Measurements from ENCODE around the gene CSMD2. TPM values are rescaled to one million over a fixed set of nuclear protein-coding genes. Genes with fewer than 3 reads are reported as not detected.

CSMD2 gene
- total and polyA plus RNA-seq, 2 of the 4 experiments (the other 2 are of a cell fraction) = under 0.01 to 0.36 TPM

- H2AK9ac ChIP-seq (replicated peaks; ENCODE audit: low read depth, low read length, poor library complexity) = no peak overlapping the region
- no peak overlapping the region for H3K4ac ChIP-seq (ENCODE audit: low read depth, low read length)
- H3K9me3 ChIP-seq (ENCODE audit: control insufficient read depth, insufficient read depth, low read length) = peaks cover 33% of the 10 kb centered on the region
- no peaks in the 10 kb centered on the region for H3K79me1 ChIP-seq (ENCODE audit: low read depth in 1 of 2, low read length in 2 of 2)
- H3K9me1 ChIP-seq (ENCODE audit: insufficient read depth, low read length) = no peaks in the 10 kb centered on the region
- H3K4me1 ChIP-seq (ENCODE audit: control insufficient read depth, insufficient read depth, low read length) = no peaks in the 10 kb centered on the region
- H2BK20ac ChIP-seq (ENCODE audit: low read depth, low read length) = no peak overlapping the region
- no peak overlapping the region for H2BK120ac ChIP-seq (ENCODE audit: low read depth, low read length)
- no peak overlapping the region for H3K23ac ChIP-seq (ENCODE audit: low read depth, low read length)
- no peaks in the 10 kb centered on the region for H3K36me3 ChIP-seq (ENCODE audit: control insufficient read depth, insufficient read depth, low read length)
- no peaks in the 10 kb centered on the region for H4K20me1 ChIP-seq (ENCODE audit: insufficient read depth, low read length)
- ATAC-seq (ENCODE audit: low read depth) = no peak
- H2AK5ac ChIP-seq (ENCODE audit: low read depth, low read length) = no peak overlapping the region
- H4K5ac ChIP-seq (ENCODE audit: low read depth, low read length) = no peak overlapping the region
- no peak for TF ChIP-seq USF2 (IDR thresholded peaks at IDR 0.05; ENCODE audit: low read depth, low read length)
- TF ChIP-seq MAZ (IDR thresholded peaks at IDR 0.05; ENCODE audit: borderline replicate concordance, low read depth, low read length) = no peak
- no peak for TF ChIP-seq RAD21 (IDR thresholded peaks at IDR 0.05; ENCODE audit: low read length)
- H3K14ac ChIP-seq (replicated peaks; ENCODE audit: low read depth, low read length) = no peak overlapping the region
- H4K8ac ChIP-seq (ENCODE audit: low read depth in 2 of 2, low read length in 2 of 2) = no peak overlapping the region
- no peak overlapping the region for H3K9ac ChIP-seq (ENCODE audit: low read depth, low read length)
- H3K18ac ChIP-seq (ENCODE audit: low read depth, low read length) = no peak overlapping the region
- in situ Hi-C loops (cut with MboI; ENCODE audit: low sequenced_read_pairs) = no loop called here
- no peak overlapping the region for H3K4me3 ChIP-seq (ENCODE audit: insufficient read depth, low read depth, low read length)
- POLR2A ChIA-PET (ENCODE audit: unreplicated experiment) = no interaction called here
- no CpG with 5 or more reads among the region's 1 CpG for WGBS, 2 experiments (ENCODE audit: extremely low coverage in 2 of 2, insufficient read length in 1 of 2)
- CTCF ChIA-PET = no interaction called here
- H3K27ac ChIP-seq (ENCODE audit: insufficient read depth, low read length) = no peak overlapping the region
- dilution Hi-C loops (cut with HindIII; ENCODE audit: low sequenced_read_pairs, unreplicated experiment) = no loop called here
- intact Hi-C loops (cut with micrococcal nuclease) = no loop called here
- no peaks in the 10 kb centered on the region for H3K27me3 ChIP-seq (ENCODE audit: control insufficient read depth, insufficient read depth, low read length)
- DNase-seq = no peak
- H4K91ac ChIP-seq (ENCODE audit: insufficient read depth, low read depth, low read length) = no peak overlapping the region
- BruUV-seq (replicated peaks) = no TSS peak
- H2BK15ac ChIP-seq (ENCODE audit: low read depth, low read length) = no peak overlapping the region
- H3K4me2 ChIP-seq (ENCODE audit: low read depth, low read length) = no peak overlapping the region
- H2BK5ac ChIP-seq (ENCODE audit: low read depth, low read length, poor library complexity, severe bottlenecking) = no peak overlapping the region
- H3K56ac ChIP-seq (ENCODE audit: extremely low read depth, insufficient read depth, low read length) = no peak overlapping the region
- H2AFZ ChIP-seq (replicated peaks; ENCODE audit: low read length, poor library complexity) = no peak overlapping the region
Measured at GRCh38 chr1:33853431-33853830, 311.6 kb downstream of the CSMD2 start.
